Measurements from ENCODE around the gene MAP3K2.

GRCh38 chr2:127332335-127332734 lies 55.4 kb downstream of the MAP3K2 start:
- TF ChIP-seq ZFX (IDR thresholded peaks at IDR 0.05) (no peak), CTCF (conservative IDR thresholded peaks at IDR 0.05) (no peak)
